K562 (cell line): ENCODE results near the gene TECPR2. TPM values are rescaled to one million over a fixed set of nuclear protein-coding genes. Genes with fewer than 3 reads are reported as not detected.

Experiments
- NCOA4 ChIP-seq: fragments of 450-650 bp; IDR thresholded peaks from 2 replicates; pipeline ENCODE4 v1.6.1; 2018; ENCODE audit warnings: mild to moderate bottlenecking; ENCODE audit not compliant: partially characterized antibody
- PHF20 ChIP-seq: fragments of 450-650 bp; IDR thresholded peaks from 2 replicates; pipeline ENCODE4 v1.6.1; 2018; ENCODE audit not compliant: partially characterized antibody
- TRIM24 ChIP-seq, 2 experiments: fragments of 450-650 bp; IDR thresholded peaks; 2 replicates each; pipeline ENCODE4 v1.6.1; 2016
- ZNF354B ChIP-seq: fragments of 250-450 bp; sonication (Bioruptor Pico); IDR thresholded peaks from 2 replicates; pipeline ENCODE4 v1.4.0; 2020
- polyA plus RNA-seq, 8 experiments: library from polyadenylated mRNA; depleted of rRNA in 4 of 8; stranded (reverse) in 5 of 8; unstranded in 3 of 8; fragments of >200 nt; fragmentation: Nextera tagmentation in 2 of 8; fragmentation: Illumina TruSeq in 1 of 8; extraction: Ambion mirVana in 2 of 8; extraction: Trizol in 1 of 8; gene quantifications; 2 replicates each; pipeline versions ENCODE4 v1.2.1 to v1.2.3, GENCODE V29; 2011 to 2014; ENCODE audit warnings: inconsistent platforms in 1 of 8, missing spikeins in 1 of 8
- total RNA-seq, 7 experiments: library from RNA; depleted of rRNA in 6 of 7; stranded (reverse); fragments of >200 nt in 6 of 7; fragmentation: Illumina TruSeq in 2 of 7; extraction: Trizol in 2 of 7; gene quantifications; 2 replicates each; pipeline versions ENCODE4 v1.2.1 to v1.2.3, GENCODE V29; 2011 to 2021; ENCODE audit warnings: low replicate concordance in 1 of 7
- TF ChIP-seq, protein P1 (sequence below): fragments of 450-650 bp; IDR thresholded peaks from 2 replicates; pipeline ENCODE4 v1.6.1; 2016; ENCODE audit warnings: mild to moderate bottlenecking, moderate library complexity
- TF ChIP-seq, protein P2 (sequence below): fragments of 450-650 bp; IDR thresholded peaks from 2 replicates; pipeline ENCODE4 v1.6.1; 2018; ENCODE audit not compliant: partially characterized antibody

TECPR2 gene
- total and polyA plus RNA-seq, 9 of the 15 experiments (the other 6 are each of a cell fraction or from before 2014, with no cell fraction given) = 0.04 to 3.0 (median 0.83) TPM

GRCh38 chr14:102487204-102487577 is 124.5 kb downstream of the TECPR2 start (continued):
- TF ChIP-seq, protein P1, sequence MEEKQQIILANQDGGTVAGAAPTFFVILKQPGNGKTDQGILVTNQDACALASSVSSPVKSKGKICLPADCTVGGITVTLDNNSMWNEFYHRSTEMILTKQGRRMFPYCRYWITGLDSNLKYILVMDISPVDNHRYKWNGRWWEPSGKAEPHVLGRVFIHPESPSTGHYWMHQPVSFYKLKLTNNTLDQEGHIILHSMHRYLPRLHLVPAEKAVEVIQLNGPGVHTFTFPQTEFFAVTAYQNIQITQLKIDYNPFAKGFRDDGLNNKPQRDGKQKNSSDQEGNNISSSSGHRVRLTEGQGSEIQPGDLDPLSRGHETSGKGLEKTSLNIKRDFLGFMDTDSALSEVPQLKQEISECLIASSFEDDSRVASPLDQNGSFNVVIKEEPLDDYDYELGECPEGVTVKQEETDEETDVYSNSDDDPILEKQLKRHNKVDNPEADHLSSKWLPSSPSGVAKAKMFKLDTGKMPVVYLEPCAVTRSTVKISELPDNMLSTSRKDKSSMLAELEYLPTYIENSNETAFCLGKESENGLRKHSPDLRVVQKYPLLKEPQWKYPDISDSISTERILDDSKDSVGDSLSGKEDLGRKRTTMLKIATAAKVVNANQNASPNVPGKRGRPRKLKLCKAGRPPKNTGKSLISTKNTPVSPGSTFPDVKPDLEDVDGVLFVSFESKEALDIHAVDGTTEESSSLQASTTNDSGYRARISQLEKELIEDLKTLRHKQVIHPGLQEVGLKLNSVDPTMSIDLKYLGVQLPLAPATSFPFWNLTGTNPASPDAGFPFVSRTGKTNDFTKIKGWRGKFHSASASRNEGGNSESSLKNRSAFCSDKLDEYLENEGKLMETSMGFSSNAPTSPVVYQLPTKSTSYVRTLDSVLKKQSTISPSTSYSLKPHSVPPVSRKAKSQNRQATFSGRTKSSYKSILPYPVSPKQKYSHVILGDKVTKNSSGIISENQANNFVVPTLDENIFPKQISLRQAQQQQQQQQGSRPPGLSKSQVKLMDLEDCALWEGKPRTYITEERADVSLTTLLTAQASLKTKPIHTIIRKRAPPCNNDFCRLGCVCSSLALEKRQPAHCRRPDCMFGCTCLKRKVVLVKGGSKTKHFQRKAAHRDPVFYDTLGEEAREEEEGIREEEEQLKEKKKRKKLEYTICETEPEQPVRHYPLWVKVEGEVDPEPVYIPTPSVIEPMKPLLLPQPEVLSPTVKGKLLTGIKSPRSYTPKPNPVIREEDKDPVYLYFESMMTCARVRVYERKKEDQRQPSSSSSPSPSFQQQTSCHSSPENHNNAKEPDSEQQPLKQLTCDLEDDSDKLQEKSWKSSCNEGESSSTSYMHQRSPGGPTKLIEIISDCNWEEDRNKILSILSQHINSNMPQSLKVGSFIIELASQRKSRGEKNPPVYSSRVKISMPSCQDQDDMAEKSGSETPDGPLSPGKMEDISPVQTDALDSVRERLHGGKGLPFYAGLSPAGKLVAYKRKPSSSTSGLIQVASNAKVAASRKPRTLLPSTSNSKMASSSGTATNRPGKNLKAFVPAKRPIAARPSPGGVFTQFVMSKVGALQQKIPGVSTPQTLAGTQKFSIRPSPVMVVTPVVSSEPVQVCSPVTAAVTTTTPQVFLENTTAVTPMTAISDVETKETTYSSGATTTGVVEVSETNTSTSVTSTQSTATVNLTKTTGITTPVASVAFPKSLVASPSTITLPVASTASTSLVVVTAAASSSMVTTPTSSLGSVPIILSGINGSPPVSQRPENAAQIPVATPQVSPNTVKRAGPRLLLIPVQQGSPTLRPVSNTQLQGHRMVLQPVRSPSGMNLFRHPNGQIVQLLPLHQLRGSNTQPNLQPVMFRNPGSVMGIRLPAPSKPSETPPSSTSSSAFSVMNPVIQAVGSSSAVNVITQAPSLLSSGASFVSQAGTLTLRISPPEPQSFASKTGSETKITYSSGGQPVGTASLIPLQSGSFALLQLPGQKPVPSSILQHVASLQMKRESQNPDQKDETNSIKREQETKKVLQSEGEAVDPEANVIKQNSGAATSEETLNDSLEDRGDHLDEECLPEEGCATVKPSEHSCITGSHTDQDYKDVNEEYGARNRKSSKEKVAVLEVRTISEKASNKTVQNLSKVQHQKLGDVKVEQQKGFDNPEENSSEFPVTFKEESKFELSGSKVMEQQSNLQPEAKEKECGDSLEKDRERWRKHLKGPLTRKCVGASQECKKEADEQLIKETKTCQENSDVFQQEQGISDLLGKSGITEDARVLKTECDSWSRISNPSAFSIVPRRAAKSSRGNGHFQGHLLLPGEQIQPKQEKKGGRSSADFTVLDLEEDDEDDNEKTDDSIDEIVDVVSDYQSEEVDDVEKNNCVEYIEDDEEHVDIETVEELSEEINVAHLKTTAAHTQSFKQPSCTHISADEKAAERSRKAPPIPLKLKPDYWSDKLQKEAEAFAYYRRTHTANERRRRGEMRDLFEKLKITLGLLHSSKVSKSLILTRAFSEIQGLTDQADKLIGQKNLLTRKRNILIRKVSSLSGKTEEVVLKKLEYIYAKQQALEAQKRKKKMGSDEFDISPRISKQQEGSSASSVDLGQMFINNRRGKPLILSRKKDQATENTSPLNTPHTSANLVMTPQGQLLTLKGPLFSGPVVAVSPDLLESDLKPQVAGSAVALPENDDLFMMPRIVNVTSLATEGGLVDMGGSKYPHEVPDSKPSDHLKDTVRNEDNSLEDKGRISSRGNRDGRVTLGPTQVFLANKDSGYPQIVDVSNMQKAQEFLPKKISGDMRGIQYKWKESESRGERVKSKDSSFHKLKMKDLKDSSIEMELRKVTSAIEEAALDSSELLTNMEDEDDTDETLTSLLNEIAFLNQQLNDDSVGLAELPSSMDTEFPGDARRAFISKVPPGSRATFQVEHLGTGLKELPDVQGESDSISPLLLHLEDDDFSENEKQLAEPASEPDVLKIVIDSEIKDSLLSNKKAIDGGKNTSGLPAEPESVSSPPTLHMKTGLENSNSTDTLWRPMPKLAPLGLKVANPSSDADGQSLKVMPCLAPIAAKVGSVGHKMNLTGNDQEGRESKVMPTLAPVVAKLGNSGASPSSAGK = no peak
- TF ChIP-seq TRIM24 (IDR thresholded peaks at IDR 0.05) = no peak
- no peak for TF ChIP-seq PHF20
- no peak for TF ChIP-seq ZNF354B (CRISPR knock-in tag)
- TF ChIP-seq NCOA4 = no peak
- TF ChIP-seq, protein P2, sequence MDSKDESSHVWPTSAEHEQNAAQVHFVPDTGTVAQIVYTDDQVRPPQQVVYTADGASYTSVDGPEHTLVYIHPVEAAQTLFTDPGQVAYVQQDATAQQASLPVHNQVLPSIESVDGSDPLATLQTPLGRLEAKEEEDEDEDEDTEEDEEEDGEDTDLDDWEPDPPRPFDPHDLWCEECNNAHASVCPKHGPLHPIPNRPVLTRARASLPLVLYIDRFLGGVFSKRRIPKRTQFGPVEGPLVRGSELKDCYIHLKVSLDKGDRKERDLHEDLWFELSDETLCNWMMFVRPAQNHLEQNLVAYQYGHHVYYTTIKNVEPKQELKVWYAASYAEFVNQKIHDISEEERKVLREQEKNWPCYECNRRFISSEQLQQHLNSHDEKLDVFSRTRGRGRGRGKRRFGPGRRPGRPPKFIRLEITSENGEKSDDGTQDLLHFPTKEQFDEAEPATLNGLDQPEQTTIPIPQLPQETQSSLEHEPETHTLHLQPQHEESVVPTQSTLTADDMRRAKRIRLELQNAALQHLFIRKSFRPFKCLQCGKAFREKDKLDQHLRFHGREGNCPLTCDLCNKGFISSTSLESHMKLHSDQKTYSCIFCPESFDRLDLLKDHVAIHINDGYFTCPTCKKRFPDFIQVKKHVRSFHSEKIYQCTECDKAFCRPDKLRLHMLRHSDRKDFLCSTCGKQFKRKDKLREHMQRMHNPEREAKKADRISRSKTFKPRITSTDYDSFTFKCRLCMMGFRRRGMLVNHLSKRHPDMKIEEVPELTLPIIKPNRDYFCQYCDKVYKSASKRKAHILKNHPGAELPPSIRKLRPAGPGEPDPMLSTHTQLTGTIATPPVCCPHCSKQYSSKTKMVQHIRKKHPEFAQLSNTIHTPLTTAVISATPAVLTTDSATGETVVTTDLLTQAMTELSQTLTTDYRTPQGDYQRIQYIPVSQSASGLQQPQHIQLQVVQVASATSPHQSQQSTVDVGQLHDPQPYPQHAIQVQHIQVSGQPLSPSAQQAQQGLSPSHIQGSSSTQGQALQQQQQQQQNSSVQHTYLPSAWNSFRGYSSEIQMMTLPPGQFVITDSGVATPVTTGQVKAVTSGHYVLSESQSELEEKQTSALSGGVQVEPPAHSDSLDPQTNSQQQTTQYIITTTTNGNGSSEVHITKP = peak; percentile 49
